Karpas-422 (cell line): ENCODE results near the gene PSMB1. TPM values are rescaled to one million over a fixed set of nuclear protein-coding genes. Genes with fewer than 3 reads are reported as not detected.

Experiments
- DNase-seq: peaks from one replicate; pipeline ENCODE4 v3.0.0-alpha.2; 2015
- H2AFZ ChIP-seq: fragments of 200-600 bp; sonication (generic); 2 replicates; pipeline ENCODE4 v1.6.1; 2014; ENCODE audit warnings: antibody characterized with exemption, low read length, mixed read lengths
- H3K27ac ChIP-seq: fragments of 200-600 bp; sonication (generic); 2 replicates; pipeline ENCODE4 v1.5.1; 2014; ENCODE audit warnings: mild to moderate bottlenecking, low read length, moderate library complexity
- H3K27me3 ChIP-seq: fragments of 200-600 bp; sonication (generic); 2 replicates; pipeline ENCODE4 v1.6.1; 2014; ENCODE audit warnings: low read length, mixed read lengths
- H3K36me3 ChIP-seq: fragments of 200-600 bp; sonication (generic); 2 replicates; pipeline ENCODE4 v1.6.1; 2014; ENCODE audit warnings: low read length, mixed read lengths; ENCODE audit not compliant: insufficient read depth
- H3K4me1 ChIP-seq: fragments of 200-600 bp; sonication (generic); 2 replicates; pipeline ENCODE4 v1.6.1; 2014; ENCODE audit warnings: mild to moderate bottlenecking, low read length, mixed read lengths
- H3K4me2 ChIP-seq: fragments of 200-600 bp; sonication (generic); 2 replicates; pipeline ENCODE4 v1.6.1; 2014; ENCODE audit warnings: low read length, low read depth, mild to moderate bottlenecking; ENCODE audit not compliant: poor library complexity, severe bottlenecking
- H3K4me3 ChIP-seq: fragments of 200-600 bp; sonication (generic); 2 replicates; pipeline ENCODE4 v1.5.1; 2014; ENCODE audit warnings: mild to moderate bottlenecking, antibody characterized with exemption, low read length, mixed read lengths
- H3K79me2 ChIP-seq: fragments of 200-600 bp; sonication (generic); 2 replicates; pipeline ENCODE4 v1.6.1; 2014; ENCODE audit warnings: mild to moderate bottlenecking, low read length, mixed read lengths
- H3K9ac ChIP-seq: fragments of 200-600 bp; sonication (generic); 2 replicates; pipeline ENCODE4 v1.6.0; 2014; ENCODE audit warnings: low read length
- H3K9me2 ChIP-seq: fragments of 200-600 bp; sonication (generic), shearing (Covaris generic); replicated peaks from 2 replicates; pipeline ENCODE4 v1.6.0; 2014; ENCODE audit warnings: mild to moderate bottlenecking, low read length, moderate library complexity; ENCODE audit not compliant: insufficient read depth
- H3K9me3 ChIP-seq: fragments of 300-700, 200-600 bp; sonication (generic); 2 replicates; pipeline ENCODE4 v1.6.1; 2014; ENCODE audit warnings: low read length, mixed read lengths
- H4K20me1 ChIP-seq: fragments of 200-600 bp; sonication (generic); 2 replicates; pipeline ENCODE4 v1.6.1; 2014; ENCODE audit warnings: mild to moderate bottlenecking, antibody characterized with exemption, low read length, low read depth; ENCODE audit not compliant: insufficient read depth
- total RNA-seq: library from RNA; depleted of rRNA; stranded (reverse); fragments of >200 nt; shearing (Covaris generic); gene quantifications from 2 replicates; pipeline ENCODE4 v1.2.3, GENCODE V29; 2014; ENCODE audit warnings: low replicate concordance

PSMB1 gene
- total RNA-seq, 1 experiment from 2014 or later: 208 TPM

DNA sequence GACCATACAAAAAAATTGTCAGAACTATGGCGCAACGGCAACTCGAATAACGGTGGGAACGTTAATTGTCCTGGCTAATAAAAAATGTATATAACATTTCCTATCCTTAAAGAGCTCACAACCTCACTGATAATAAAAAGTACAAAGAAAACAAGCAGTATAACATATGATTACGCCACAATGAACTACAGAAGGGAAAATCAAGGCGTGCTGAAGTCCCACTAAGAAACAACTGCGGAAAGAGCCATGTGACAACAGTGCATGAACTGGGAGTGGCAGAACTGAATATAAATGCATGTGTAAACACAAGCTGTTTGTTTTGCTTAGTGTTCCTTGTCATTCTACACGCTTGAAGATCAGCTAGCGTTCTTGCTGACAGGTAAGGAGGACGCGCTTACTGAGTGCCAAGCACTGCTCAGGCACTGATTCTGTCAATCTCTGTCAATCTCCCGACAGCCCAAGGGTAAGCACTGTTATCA, 466 bp upstream of the PSMB1 start:
- Histone ChIP-seq H3K4me3 (peak overlapping the region; percentile 98), H3K9me3 (no peaks in the 10 kb centered on the region), H3K27me3 (no peaks in the 10 kb centered on the region), H3K27ac (peak overlapping the region; percentile 53), H3K79me2 (peaks cover 89% of the 10 kb centered on the region), H3K9ac (peak overlapping the region; percentile 95), H2AFZ (peak overlapping the region; percentile 99), H3K4me1 (peaks cover 33% of the 10 kb centered on the region), H3K4me2 (peak overlapping the region; percentile 100), H4K20me1 (peaks cover 45% of the 10 kb centered on the region), H3K9me2 (no peaks in the 10 kb centered on the region), H3K36me3 (peaks cover 19% of the 10 kb centered on the region; the same call in 1 of the 2 replicates)
- DNase-seq: no peak

DNA sequence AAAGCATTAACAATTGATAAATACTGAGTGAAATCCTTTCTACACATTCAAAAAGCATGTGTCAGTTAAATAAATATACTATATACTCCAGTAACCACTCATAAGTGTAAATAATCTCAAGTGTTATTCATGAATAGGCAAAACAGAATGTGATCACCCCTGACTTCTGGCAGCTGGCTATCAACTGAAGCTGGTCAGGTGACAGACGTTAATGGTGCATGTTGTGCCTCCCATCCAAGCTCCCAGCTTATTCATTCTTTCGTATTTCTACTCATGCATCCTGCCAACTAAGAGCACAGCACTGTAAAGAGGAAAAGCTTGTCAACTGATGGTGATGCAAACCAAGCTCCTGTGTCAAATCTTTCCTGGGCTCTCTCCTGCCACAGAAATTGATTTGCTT, 7.7 kb downstream of the PSMB1 start:
- no peak overlapping the region for H2AFZ ChIP-seq
- no peaks in the 10 kb centered on the region for H3K9me3 ChIP-seq
- H3K4me1 ChIP-seq: peaks cover 11% of the 10 kb centered on the region
- H3K9me2 ChIP-seq: no peaks in the 10 kb centered on the region
- no peak overlapping the region for H3K27ac ChIP-seq
- peaks cover 87% of the 10 kb centered on the region; the same call in 1 of the 2 replicates for H3K36me3 ChIP-seq
- peaks cover 32% of the 10 kb centered on the region for H4K20me1 ChIP-seq
- no peaks in the 10 kb centered on the region for H3K27me3 ChIP-seq
- H3K4me2 ChIP-seq: no peak overlapping the region
- peaks cover 96% of the 10 kb centered on the region for H3K79me2 ChIP-seq
- no peak overlapping the region for H3K4me3 ChIP-seq
- DNase-seq: no peak
- H3K9ac ChIP-seq: no peak overlapping the region

DNA sequence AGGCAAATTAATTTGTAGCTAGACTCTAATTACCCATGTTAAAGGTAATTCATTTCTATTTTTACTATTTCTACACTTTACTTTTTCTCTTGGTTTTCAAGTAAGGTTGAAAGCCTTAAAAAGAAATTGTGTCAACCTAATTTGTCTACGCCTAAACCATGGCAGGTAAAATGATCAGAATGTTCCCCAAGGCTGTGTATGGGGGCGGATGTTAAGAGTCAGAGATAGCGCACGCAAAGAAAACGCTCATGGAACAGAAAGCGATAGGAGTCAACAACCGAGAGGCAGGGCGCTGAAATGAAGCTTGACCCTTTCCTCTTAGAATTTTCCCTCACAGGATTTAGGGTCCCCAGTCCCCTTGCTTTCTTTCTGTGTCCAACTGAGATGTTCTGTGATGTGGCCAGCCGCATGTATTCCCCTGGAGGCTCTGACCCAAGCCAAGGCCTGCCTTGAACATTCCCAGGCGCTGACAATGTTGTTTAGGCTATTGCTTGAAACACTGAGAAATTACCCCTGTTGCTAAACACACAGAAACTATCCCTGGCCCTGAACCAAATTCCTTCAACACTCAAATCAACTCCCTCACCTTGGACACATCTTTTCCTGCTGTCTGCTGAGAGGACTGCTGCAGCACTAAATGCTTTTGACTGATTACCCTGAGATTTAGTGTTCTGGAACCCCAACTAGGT, 10.9 kb downstream of the PSMB1 start:
- DNase-seq: no peak
- Histone ChIP-seq H3K36me3 (peaks cover 91% of the 10 kb centered on the region), H3K9ac (no peak overlapping the region), H4K20me1 (peaks cover 21% of the 10 kb centered on the region), H3K27me3 (no peaks in the 10 kb centered on the region), H3K4me2 (no peak overlapping the region), H3K9me2 (no peaks in the 10 kb centered on the region), H3K9me3 (no peaks in the 10 kb centered on the region), H3K27ac (no peak overlapping the region), H3K4me1 (peaks cover 11% of the 10 kb centered on the region), H3K79me2 (peaks cover 95% of the 10 kb centered on the region), H2AFZ (no peak overlapping the region), H3K4me3 (no peak overlapping the region)

DNA sequence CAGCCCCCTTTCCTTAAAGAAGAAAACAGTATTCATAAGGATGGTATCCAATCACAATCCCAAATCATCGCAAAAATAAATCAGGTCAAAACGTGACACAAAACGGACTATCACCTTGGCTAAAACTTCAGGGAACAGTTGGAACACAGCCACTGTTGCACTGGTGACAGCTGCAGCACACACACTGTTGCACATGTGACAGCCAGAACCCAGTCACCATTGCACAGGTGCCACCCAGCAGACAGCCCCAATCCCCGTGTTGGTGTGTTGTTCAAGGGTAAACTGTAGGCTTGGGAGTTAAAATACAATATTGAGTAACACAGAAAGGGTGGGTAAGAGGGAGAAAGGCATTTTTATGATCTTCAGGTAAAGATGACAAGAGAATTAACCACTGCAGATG, 15.8 kb downstream of the PSMB1 start:
- no peak for DNase-seq
- Histone ChIP-seq H3K9ac (no peak overlapping the region), H3K4me1 (peaks cover 11% of the 10 kb centered on the region), H3K27ac (no peak overlapping the region), H3K4me2 (no peak overlapping the region), H3K36me3 (peaks cover 85% of the 10 kb centered on the region), H3K9me2 (no peaks in the 10 kb centered on the region), H3K4me3 (no peak overlapping the region), H3K9me3 (no peaks in the 10 kb centered on the region), H3K79me2 (peaks cover 51% of the 10 kb centered on the region), H2AFZ (no peak overlapping the region), H4K20me1 (peaks cover 21% of the 10 kb centered on the region; the same call in 1 of the 2 replicates), H3K27me3 (no peaks in the 10 kb centered on the region)

DNA sequence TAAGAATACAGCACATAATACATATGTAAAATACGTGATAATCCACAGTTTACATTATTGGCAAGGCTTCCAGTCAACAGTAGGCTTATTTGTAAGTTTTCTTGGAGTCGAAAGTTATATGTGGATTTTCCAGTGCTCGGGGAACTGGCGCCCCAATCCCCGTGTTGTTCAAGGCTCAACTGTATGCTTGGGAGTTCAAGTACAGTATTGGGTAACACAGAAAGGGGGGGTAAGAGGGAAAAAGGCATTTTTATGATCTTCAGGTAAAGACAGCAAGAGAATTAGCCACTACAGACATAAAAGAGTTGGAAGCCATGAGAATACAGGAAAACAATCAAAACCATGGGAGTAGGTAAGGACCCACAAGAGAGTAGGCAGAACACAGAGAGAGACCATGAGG, 16.4 kb downstream of the PSMB1 start:
- Histone ChIP-seq H3K79me2 (peaks cover 44% of the 10 kb centered on the region), H3K27ac (no peak overlapping the region), H3K9me3 (no peaks in the 10 kb centered on the region), H3K4me2 (no peak overlapping the region), H2AFZ (no peak overlapping the region), H3K4me1 (peaks cover 11% of the 10 kb centered on the region), H3K4me3 (no peak overlapping the region), H4K20me1 (peaks cover 21% of the 10 kb centered on the region; the same call in 1 of the 2 replicates), H3K9me2 (no peaks in the 10 kb centered on the region), H3K27me3 (no peaks in the 10 kb centered on the region), H3K9ac (no peak overlapping the region), H3K36me3 (peaks cover 80% of the 10 kb centered on the region)
- DNase-seq: no peak

DNA sequence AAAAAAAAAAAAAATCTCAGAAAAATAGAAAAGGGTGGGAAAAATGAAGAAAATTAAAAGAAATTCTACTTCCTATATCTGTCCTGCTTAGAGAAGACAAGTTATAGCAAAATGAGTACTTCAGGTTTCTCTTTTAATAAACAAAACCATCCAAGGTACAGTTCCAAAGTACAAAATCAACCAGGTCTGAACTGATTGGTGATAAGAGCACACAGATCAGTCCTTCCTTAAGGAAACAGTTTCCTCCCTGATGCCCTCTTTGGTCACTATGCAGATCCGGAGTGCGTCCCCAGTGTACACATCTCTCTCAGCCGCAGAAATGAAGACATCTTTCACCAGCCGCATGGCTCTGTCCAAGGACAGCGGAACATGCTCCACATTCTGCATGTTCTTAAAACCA, 18.1 kb downstream of the PSMB1 start:
- Histone ChIP-seq H2AFZ (no peak overlapping the region), H3K27me3 (no peaks in the 10 kb centered on the region), H4K20me1 (peaks cover 15% of the 10 kb centered on the region; the same call in 1 of the 2 replicates), H3K4me2 (no peak overlapping the region), H3K79me2 (peaks cover 27% of the 10 kb centered on the region), H3K4me3 (no peak overlapping the region), H3K36me3 (peaks cover 66% of the 10 kb centered on the region), H3K4me1 (peaks cover 2% of the 10 kb centered on the region), H3K9ac (no peak overlapping the region), H3K27ac (no peak overlapping the region), H3K9me3 (no peaks in the 10 kb centered on the region), H3K9me2 (no peaks in the 10 kb centered on the region)
- DNase-seq: no peak

DNA sequence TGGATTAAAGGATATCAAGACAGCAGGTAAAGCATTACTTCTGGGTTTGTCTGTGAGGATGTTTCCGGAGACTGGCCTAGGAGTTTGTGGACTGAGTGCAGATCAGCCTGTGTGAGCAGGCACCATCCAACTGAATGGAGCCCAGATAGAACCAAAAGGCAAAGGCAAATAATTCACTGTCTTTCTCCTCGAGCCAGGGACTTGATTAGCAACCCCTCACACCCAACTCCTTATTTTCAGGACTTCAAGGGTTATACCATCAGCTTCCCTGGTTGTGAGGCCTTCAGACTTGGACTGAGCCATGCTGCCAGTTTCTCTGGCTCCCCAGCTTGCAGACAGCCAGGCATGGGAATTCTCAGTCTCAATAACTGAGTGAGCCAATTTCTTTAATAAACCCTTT, 19.3 kb downstream of the PSMB1 start:
- no peak overlapping the region for H3K4me2 ChIP-seq

DNA sequence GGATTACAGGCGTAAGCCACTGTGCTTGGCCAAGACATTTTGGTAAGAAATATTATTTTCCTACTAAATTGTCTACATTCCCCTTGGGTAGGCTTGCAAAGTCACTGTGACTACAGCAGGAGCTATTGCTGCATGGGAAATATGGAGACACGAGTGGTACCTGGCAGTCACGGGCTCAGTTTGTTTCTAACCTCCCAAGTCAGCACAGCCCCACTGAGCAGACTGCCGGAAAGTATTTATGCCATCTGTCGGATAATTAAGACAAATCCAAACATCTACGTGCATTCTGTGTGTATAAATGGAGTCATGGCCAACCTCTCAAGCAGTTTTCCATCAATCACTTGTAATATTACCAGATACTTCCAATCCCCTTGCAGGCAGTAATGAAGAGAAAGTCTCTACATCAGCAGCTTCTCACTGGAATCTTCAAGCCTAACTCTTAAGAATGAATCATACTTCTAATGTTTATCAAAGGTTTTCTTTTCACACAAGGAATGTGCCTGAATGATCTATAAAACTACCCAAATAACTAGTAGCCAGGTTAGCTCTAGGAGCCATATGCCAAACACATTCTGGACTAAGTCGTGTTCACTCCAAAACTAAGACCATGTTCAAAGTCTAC, 20.1 kb downstream of the PSMB1 start:
- peaks cover 12% of the 10 kb centered on the region; the same call in 1 of the 2 replicates for H4K20me1 ChIP-seq
- peaks cover 45% of the 10 kb centered on the region; the same call in 1 of the 2 replicates for H3K36me3 ChIP-seq

More for the DNA sequence above, 19.3 kb downstream of the PSMB1 start:
- no peak overlapping the region for H2AFZ ChIP-seq
- H3K27ac ChIP-seq: no peak overlapping the region
- no peak overlapping the region for H3K4me3 ChIP-seq
- H3K27me3 ChIP-seq: no peaks in the 10 kb centered on the region
- no peak overlapping the region for H3K9ac ChIP-seq
- peaks cover 15% of the 10 kb centered on the region for H3K79me2 ChIP-seq
- no peaks in the 10 kb centered on the region for H3K9me2 ChIP-seq
- no peak for DNase-seq
- no peaks in the 10 kb centered on the region for H3K9me3 ChIP-seq
- H4K20me1 ChIP-seq: peaks cover 14% of the 10 kb centered on the region; the same call in 1 of the 2 replicates
- peaks cover 54% of the 10 kb centered on the region; the same call in 1 of the 2 replicates for H3K36me3 ChIP-seq
- H3K4me1 ChIP-seq: no peaks in the 10 kb centered on the region

More for the DNA sequence above, 20.1 kb downstream of the PSMB1 start:
- no peak for DNase-seq
- Histone ChIP-seq H3K27ac (no peak overlapping the region), H3K79me2 (peaks cover 8% of the 10 kb centered on the region), H3K9me2 (no peaks in the 10 kb centered on the region), H3K4me1 (no peaks in the 10 kb centered on the region), H3K4me2 (no peak overlapping the region), H2AFZ (no peak overlapping the region), H3K27me3 (no peaks in the 10 kb centered on the region), H3K9me3 (no peaks in the 10 kb centered on the region), H3K4me3 (no peak overlapping the region), H3K9ac (no peak overlapping the region)
